LoVo (cell line): ENCODE results near the gene DNAH2.
"Not testable (repeated sequence)": the region's sequence is repeated elsewhere in the genome, so short reads cannot be mapped to it uniquely, and the experiment has no call there.

Experiments
- DNase-seq: peaks from one replicate; pipeline ENCODE4 v3.0.0-alpha.2; 2016; ENCODE audit warnings: low spot score

The DNAH2 gene

GRCh38 chr17:7850701-7851437, 133.3 kb downstream of the DNAH2 start:
- no peak for DNase-seq

- peak; percentile 93 for DNase-seq
These were observed 134.1 kb downstream of the DNAH2 start for GRCh38 chr17:7851438-7852261.

- no peak for DNase-seq
These were observed 134.7 kb downstream of the DNAH2 start for GRCh38 chr17:7852262-7852670.

- DNase-seq, result no peak
These were observed 135.6 kb downstream of the DNAH2 start for GRCh38 chr17:7852919-7853690.

- DNase-seq, result no peak
These were observed 136.1 kb downstream of the DNAH2 start for GRCh38 chr17:7853691-7854038.

GRCh38 chr17:7854078-7854777, 136.7 kb downstream of the DNAH2 start:
- DNase-seq, result no peak

GRCh38 chr17:7854851-7855659, 137.5 kb downstream of the DNAH2 start, which contains the start of gene TMEM88:
TSS of gene TMEM88 (plus strand) at chr17:7855066. CDS start at chr17:7855075, 9 bp downstream.
- no peak for DNase-seq

GRCh38 chr17:7855660-7856010, 138.1 kb downstream of the DNAH2 start:
- no peak for DNase-seq

GRCh38 chr17:7856011-7856810, 138.7 kb downstream of the DNAH2 start:
- peak; percentile 56 for DNase-seq

GRCh38 chr17:7856811-7857712, 139.5 kb downstream of the DNAH2 start, which contains the start of gene NAA38:
TSS of gene NAA38 (minus strand) at chr17:7857559. CDS start at chr17:7857463, 96 bp downstream.
- DNase-seq, result peak; percentile 100

- peak; percentile 91 for DNase-seq
These were observed 140.4 kb downstream of the DNAH2 start, which contains the start of gene CYB5D1 for GRCh38 chr17:7857713-7858521. TSS of gene CYB5D1 (plus strand) at chr17:7858003. CDS start at chr17:7858135, 132 bp downstream.

GRCh38 chr17:7858522-7858810, 140.9 kb downstream of the DNAH2 start:
- peak; percentile 65 for DNase-seq

GRCh38 chr17:7859028-7859427, 141.5 kb downstream of the DNAH2 start:
- DNase-seq, result no peak

GRCh38 chr17:7862692-7863437, 145.3 kb downstream of the DNAH2 start:
- DNase-seq, result peak; percentile 28

- not testable (repeated sequence) for DNase-seq
These were observed 146.8 kb downstream of the DNAH2 start for GRCh38 chr17:7864384-7864783.

- DNase-seq, result no peak
These were observed 147.6 kb downstream of the DNAH2 start for GRCh38 chr17:7864995-7865650.

GRCh38 chr17:7867881-7868329, 150.4 kb downstream of the DNAH2 start:
- DNase-seq, result no peak
